Dermis lymphatic vessel endothelial cell (primary cell): ENCODE measurements around the gene CFAP77. TPM values are rescaled to one million over a fixed set of nuclear protein-coding genes. Genes with fewer than 3 reads are reported as not detected.

Experiments
- total RNA-seq: library from RNA; depleted of rRNA; stranded (reverse); fragments of >200 nt; gene quantifications from 2 replicates; pipeline ENCODE4 v1.2.1, GENCODE V29; 2014

CFAP77 gene
- 0.22 and 0.34 TPM in 2 replicates for total RNA-seq

GRCh38 chr9:132409828-132410528 is at the start of gene CFAP77:
TSS of gene CFAP77 (plus strand) at chr9:132410211. CDS start at chr9:132410272, 61 bp downstream.

GRCh38 chr9:132406554-132407122 is 3.4 kb upstream of the CFAP77 start, which contains the start of gene TTF1:
TSS of gene TTF1 (minus strand) at chr9:132406840. CDS start at chr9:132402821, 4,019 bp downstream.

GRCh38 chr9:132582276-132582785 is 172.3 kb downstream of the CFAP77 start, which contains the start of gene BARHL1:
TSS of gene BARHL1 (plus strand) at chr9:132582606. CDS start at chr9:132582798, 192 bp downstream.

Other genes starting within 250 kb of the CFAP77 start
- gene NTNG2, start 248.2 kb upstream of the CFAP77 start, total RNA-seq: 0.60 and 1.2 TPM in 2 replicates
- 90.7 and 112 TPM in 2 replicates for gene SETX, start 55.2 kb upstream of the CFAP77 start, total RNA-seq
- gene TTF1, start 3.4 kb upstream of the CFAP77 start, total RNA-seq: 10.3 and 14.2 TPM in 2 replicates
- gene BARHL1, start 172.4 kb downstream of the CFAP77 start, total RNA-seq: not detected in 2 replicates